Neural cell (in vitro differentiated cells): ENCODE results near the gene ANKRD40CL. TPM values are rescaled to one million over a fixed set of nuclear protein-coding genes. Genes with fewer than 3 reads are reported as not detected.
A peak's percentile ranks its signal among the peaks of the same experiment; 100 is the strongest.

Experiments used
- H2AFZ ChIP-seq: fragments of 200-600, 300-800 bp; sonication (generic), shearing (Covaris generic); 2 replicates; pipeline ENCODE4 v1.6.0; 2014; ENCODE audit warnings: low read depth, mild to moderate bottlenecking, antibody characterized with exemption, low read length, moderate library complexity
- H3F3A ChIP-seq: fragments of 200-600 bp; shearing (Covaris generic); 2 replicates; pipeline ENCODE4 v1.6.1; 2016; ENCODE audit warnings: mild to moderate bottlenecking, moderate library complexity, mixed read lengths, antibody characterized with exemption, low read length; ENCODE audit not compliant: insufficient read depth, poor library complexity, severe bottlenecking
- H3K27ac ChIP-seq: fragments of 200-600, 300-800 bp; sonication (generic), shearing (Covaris generic); 2 replicates; pipeline ENCODE4 v1.5.1; 2014; ENCODE audit warnings: mild to moderate bottlenecking, low read length, moderate library complexity
- H3K27me3 ChIP-seq: fragments of 300-800, 200-600 bp; sonication (generic), shearing (Covaris generic); 2 replicates; pipeline ENCODE4 v1.6.0; 2014; ENCODE audit warnings: mild to moderate bottlenecking, low read depth, low read length, moderate library complexity; ENCODE audit not compliant: insufficient read depth
- H3K36me3 ChIP-seq: fragments of 300-800, 200-600 bp; sonication (generic), shearing (Covaris generic); 2 replicates; pipeline ENCODE4 v1.5.1; 2014; ENCODE audit warnings: mild to moderate bottlenecking, antibody characterized with exemption, low read length, moderate library complexity; ENCODE audit not compliant: insufficient read depth
- H3K4me2 ChIP-seq: fragments of 300-800, 200-600 bp; sonication (generic), shearing (Covaris generic); 2 replicates; pipeline ENCODE4 v1.6.0; 2014; ENCODE audit warnings: mild to moderate bottlenecking, low read length
- H3K4me3 ChIP-seq: fragments of 300-800, 200-600 bp; sonication (generic), shearing (Covaris generic); 2 replicates; pipeline ENCODE4 v1.5.1; 2014; ENCODE audit warnings: mild to moderate bottlenecking, low read length, moderate library complexity
- H3K79me2 ChIP-seq: fragments of 200-600 bp; shearing (Covaris generic); replicated peaks from 2 replicates; pipeline ENCODE4 v1.6.0; 2014; ENCODE audit warnings: mild to moderate bottlenecking, low read length, moderate library complexity; ENCODE audit not compliant: insufficient read depth
- H3K9ac ChIP-seq: fragments of 300-800, 200-600 bp; sonication (generic), shearing (Covaris generic); 2 replicates; pipeline ENCODE4 v1.6.1; 2016; ENCODE audit warnings: mild to moderate bottlenecking, low read length, mixed read lengths
- H3K9me2 ChIP-seq: fragments of 200-600 bp; shearing (Covaris generic); 2 replicates; pipeline ENCODE4 v1.6.1; 2016; ENCODE audit warnings: mild to moderate bottlenecking, low read length, mixed read lengths; ENCODE audit not compliant: insufficient read depth
- H3K9me3 ChIP-seq: fragments of 200-600, 300-800 bp; sonication (generic), shearing (Covaris generic); 2 replicates; pipeline ENCODE4 v1.6.1; 2016; ENCODE audit warnings: mild to moderate bottlenecking, mixed run types, low read length, moderate library complexity, mixed read lengths
- H4K20me1 ChIP-seq: fragments of 200-600 bp; shearing (Covaris generic); 2 replicates; pipeline ENCODE4 v1.6.1; 2016; ENCODE audit warnings: mild to moderate bottlenecking, mixed run types; ENCODE audit not compliant: insufficient read depth
- EP300 ChIP-seq: fragments of 450-650 bp; conservative IDR thresholded peaks from 2 replicates; pipeline ENCODE4 v1.6.1; 2014; ENCODE audit warnings: antibody characterized with exemption, mild to moderate bottlenecking, moderate library complexity; ENCODE audit not compliant: poor library complexity, severe bottlenecking
- EZH2 ChIP-seq: fragments of 200-600, 300-800 bp; shearing (Covaris generic), sonication (generic); IDR thresholded peaks from 2 replicates; pipeline ENCODE4 v1.6.1; 2014; ENCODE audit warnings: antibody characterized with exemption, low read length, borderline replicate concordance, mild to moderate bottlenecking; ENCODE audit not compliant: insufficient read depth, poor library complexity, severe bottlenecking
- MXI1 ChIP-seq: fragments of 450-650 bp; conservative IDR thresholded peaks from 2 replicates; pipeline ENCODE4 v1.6.1; 2014; ENCODE audit warnings: antibody characterized with exemption, mild to moderate bottlenecking; ENCODE audit not compliant: poor library complexity, severe bottlenecking
- POLR2AphosphoS5 ChIP-seq: IDR thresholded peaks from 2 replicates; pipeline ENCODE4 v1.6.1; 2012
- RAD21 ChIP-seq: fragments of 450-650 bp; conservative IDR thresholded peaks from 2 replicates; pipeline ENCODE4 v1.6.1; 2014; ENCODE audit warnings: antibody characterized with exemption, mild to moderate bottlenecking, moderate library complexity
- SMC3 ChIP-seq: fragments of 450-650 bp; conservative IDR thresholded peaks from 2 replicates; pipeline ENCODE4 v1.6.1; 2014; ENCODE audit warnings: antibody characterized with exemption, mild to moderate bottlenecking, moderate library complexity; ENCODE audit not compliant: poor library complexity
- TAF1 ChIP-seq: IDR thresholded peaks from 2 replicates; pipeline ENCODE4 v1.6.1; 2012; ENCODE audit warnings: low read depth
- polyA plus RNA-seq: library from polyadenylated mRNA; depleted of rRNA; stranded (reverse); fragments of >200 nt; gene quantifications from 2 replicates; pipeline ENCODE4 v1.2.3, GENCODE V29; 2014
- TF ChIP-seq, protein P1 (sequence below): fragments of 450-650 bp; IDR thresholded peaks from 2 replicates; pipeline ENCODE4 v1.5.1; 2014; ENCODE audit warnings: antibody characterized with exemption, mild to moderate bottlenecking, moderate library complexity; ENCODE audit not compliant: poor library complexity, severe bottlenecking
- TF ChIP-seq, protein P2 (sequence below): IDR thresholded peaks from 2 replicates; pipeline ENCODE4 v1.6.1; 2012; ENCODE audit warnings: borderline replicate concordance

Gene ANKRD40CL
- polyA plus RNA-seq, 1 donor from 2014 or later = not detected

DNA sequence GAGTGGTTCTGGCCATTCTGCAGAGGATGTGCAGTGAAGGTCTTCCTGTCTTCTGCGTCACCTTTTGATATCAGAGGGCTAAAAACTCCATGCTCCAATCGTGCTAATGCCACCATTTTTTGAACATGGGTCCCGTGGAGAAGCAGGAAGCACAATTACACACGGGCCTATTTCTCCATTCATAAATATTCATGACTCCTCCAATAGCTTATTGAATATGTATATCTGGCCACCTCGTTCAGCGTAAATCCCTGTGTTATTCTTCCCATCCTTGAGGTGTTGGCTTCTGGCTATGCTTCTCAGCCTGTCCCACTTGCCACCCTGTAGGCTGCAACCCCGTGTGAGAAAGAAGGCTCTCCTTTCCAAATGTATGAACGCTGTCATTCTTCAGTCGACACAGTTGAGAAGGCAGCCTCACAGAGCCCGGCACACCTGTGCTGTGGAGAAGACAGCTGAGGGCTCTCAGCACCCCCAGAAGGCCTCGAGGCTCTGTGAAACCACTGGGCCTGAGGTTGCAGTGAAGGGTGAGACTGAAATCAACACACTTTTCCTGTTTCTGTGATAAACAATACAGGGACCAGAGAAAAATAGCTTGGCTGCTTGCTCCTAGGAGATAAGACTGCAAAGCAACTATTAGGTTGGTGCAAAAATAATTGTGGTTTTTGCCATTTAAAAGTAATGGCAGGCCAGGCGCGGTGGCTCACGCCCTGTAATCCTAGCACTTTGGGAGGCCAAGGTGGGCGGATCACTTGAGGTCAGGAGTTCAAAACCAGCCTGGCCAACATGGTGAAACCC lies 4.9 kb upstream of the ANKRD40CL start:
- Histone ChIP-seq H3K4me2 (no peak overlapping the region), H3K9ac (no peak overlapping the region), H3K4me3 (no peak overlapping the region), H3K36me3 (no peaks in the 10 kb centered on the region), H3K79me2 (no peaks in the 10 kb centered on the region), H4K20me1 (no peaks in the 10 kb centered on the region), H2AFZ (no peak overlapping the region), H3K9me3 (no peaks in the 10 kb centered on the region), H3K27ac (peak overlapping the region; percentile 11), H3K9me2 (no peaks in the 10 kb centered on the region), H3F3A (no peaks in the 10 kb centered on the region), H3K27me3 (no peaks in the 10 kb centered on the region)
- no peak for TF ChIP-seq EP300

DNA sequence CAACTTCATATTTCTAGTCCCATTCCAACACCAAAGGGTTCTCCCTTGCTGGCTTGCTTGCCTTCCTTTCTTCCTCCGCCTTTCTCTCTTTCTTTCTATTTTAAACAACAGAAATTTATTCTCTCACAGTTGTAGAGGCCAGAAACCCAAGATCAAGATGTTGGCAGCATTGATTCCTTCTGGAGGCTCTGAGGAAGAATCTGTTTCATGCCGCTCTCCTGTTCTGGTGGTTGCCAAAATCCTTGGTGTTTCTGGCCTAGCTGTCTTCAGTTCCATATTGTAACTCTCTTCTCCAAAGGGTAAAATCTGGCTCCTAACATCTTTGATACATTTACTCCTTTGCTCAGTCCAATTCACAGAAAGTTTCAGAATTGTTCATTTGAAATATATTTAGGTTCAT lies 3.0 kb upstream of the ANKRD40CL start:
- Histone ChIP-seq H3K79me2 (no peaks in the 10 kb centered on the region), H3K9ac (no peak overlapping the region), H3K9me3 (no peaks in the 10 kb centered on the region), H3K27me3 (no peaks in the 10 kb centered on the region), H3K9me2 (no peaks in the 10 kb centered on the region), H3F3A (no peaks in the 10 kb centered on the region), H3K27ac (no peak overlapping the region), H3K4me2 (no peak overlapping the region), H3K36me3 (no peaks in the 10 kb centered on the region), H3K4me3 (no peak overlapping the region), H4K20me1 (no peaks in the 10 kb centered on the region), H2AFZ (no peak overlapping the region)
- TF ChIP-seq RAD21 = no peak
- TF ChIP-seq EP300 = no peak
- TF ChIP-seq, protein P1, sequence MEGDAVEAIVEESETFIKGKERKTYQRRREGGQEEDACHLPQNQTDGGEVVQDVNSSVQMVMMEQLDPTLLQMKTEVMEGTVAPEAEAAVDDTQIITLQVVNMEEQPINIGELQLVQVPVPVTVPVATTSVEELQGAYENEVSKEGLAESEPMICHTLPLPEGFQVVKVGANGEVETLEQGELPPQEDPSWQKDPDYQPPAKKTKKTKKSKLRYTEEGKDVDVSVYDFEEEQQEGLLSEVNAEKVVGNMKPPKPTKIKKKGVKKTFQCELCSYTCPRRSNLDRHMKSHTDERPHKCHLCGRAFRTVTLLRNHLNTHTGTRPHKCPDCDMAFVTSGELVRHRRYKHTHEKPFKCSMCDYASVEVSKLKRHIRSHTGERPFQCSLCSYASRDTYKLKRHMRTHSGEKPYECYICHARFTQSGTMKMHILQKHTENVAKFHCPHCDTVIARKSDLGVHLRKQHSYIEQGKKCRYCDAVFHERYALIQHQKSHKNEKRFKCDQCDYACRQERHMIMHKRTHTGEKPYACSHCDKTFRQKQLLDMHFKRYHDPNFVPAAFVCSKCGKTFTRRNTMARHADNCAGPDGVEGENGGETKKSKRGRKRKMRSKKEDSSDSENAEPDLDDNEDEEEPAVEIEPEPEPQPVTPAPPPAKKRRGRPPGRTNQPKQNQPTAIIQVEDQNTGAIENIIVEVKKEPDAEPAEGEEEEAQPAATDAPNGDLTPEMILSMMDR = no peak
- no peak for TF ChIP-seq EZH2
- no peak for TF ChIP-seq SMC3
- TF ChIP-seq TAF1 = no peak
- TF ChIP-seq, protein P2, sequence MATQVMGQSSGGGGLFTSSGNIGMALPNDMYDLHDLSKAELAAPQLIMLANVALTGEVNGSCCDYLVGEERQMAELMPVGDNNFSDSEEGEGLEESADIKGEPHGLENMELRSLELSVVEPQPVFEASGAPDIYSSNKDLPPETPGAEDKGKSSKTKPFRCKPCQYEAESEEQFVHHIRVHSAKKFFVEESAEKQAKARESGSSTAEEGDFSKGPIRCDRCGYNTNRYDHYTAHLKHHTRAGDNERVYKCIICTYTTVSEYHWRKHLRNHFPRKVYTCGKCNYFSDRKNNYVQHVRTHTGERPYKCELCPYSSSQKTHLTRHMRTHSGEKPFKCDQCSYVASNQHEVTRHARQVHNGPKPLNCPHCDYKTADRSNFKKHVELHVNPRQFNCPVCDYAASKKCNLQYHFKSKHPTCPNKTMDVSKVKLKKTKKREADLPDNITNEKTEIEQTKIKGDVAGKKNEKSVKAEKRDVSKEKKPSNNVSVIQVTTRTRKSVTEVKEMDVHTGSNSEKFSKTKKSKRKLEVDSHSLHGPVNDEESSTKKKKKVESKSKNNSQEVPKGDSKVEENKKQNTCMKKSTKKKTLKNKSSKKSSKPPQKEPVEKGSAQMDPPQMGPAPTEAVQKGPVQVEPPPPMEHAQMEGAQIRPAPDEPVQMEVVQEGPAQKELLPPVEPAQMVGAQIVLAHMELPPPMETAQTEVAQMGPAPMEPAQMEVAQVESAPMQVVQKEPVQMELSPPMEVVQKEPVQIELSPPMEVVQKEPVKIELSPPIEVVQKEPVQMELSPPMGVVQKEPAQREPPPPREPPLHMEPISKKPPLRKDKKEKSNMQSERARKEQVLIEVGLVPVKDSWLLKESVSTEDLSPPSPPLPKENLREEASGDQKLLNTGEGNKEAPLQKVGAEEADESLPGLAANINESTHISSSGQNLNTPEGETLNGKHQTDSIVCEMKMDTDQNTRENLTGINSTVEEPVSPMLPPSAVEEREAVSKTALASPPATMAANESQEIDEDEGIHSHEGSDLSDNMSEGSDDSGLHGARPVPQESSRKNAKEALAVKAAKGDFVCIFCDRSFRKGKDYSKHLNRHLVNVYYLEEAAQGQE = no peak
- TF ChIP-seq MXI1 = no peak
- TF ChIP-seq POLR2AphosphoS5 = no peak
